ENCODE measurements around the gene TRIM33.

- TF ChIP-seq POLR2A (IDR thresholded peaks at IDR 0.05) (no peak), CTCF (IDR thresholded peaks at IDR 0.05) (no peak)
These were observed 25.0 kb upstream of the TRIM33 start for GRCh38 chr1:114536043-114536442.

Measured in lower leg skin (tissue), 3 donors.